ENCODE data around the gene TIGIT. TPM values are rescaled to one million over a fixed set of nuclear protein-coding genes. Genes with fewer than 3 reads are reported as not detected.
A peak's percentile ranks its signal among the peaks of the same experiment; 100 is the strongest.

TIGIT gene
- total RNA-seq, 2 experiments from 2014 or later: 5.7 to 7.0 TPM

- peaks cover 4% of the 10 kb centered on the region for H3K36me3 Mint-ChIP-seq (ENCODE audit: low read depth)
- peaks cover 3% of the 10 kb centered on the region for H3K9me3 Mint-ChIP-seq
- H3K27me3 Mint-ChIP-seq: no peaks in the 10 kb centered on the region
- H3K27ac Mint-ChIP-seq: no peak overlapping the region
- H3K4me1 Mint-ChIP-seq: peaks cover 12% of the 10 kb centered on the region
- CTCF ChIA-PET: interaction anchor here (1.6 kb wide), 1 partner anchor 21 kb away, joined by 4 read pairs; no protein-coding TSS in a partner anchor
- DNase-seq: no peak
- no peak overlapping the region for H3K4me3 Mint-ChIP-seq
- POLR2A ChIA-PET: no interaction called here
Measured at GRCh38 chr3:114318295-114318694, 24.5 kb downstream of the TIGIT start.

GRCh38 chr3:114319453-114319852 lies 25.6 kb downstream of the TIGIT start:
- H3K36me3 Mint-ChIP-seq (ENCODE audit: low read depth): peaks cover 4% of the 10 kb centered on the region
- POLR2A ChIA-PET: no interaction called here
- CTCF ChIA-PET: interaction anchor here (1.0 kb wide), 1 partner anchor 12 kb away, joined by 3 read pairs; no protein-coding TSS in a partner anchor
- no peak for DNase-seq
- peaks cover 14% of the 10 kb centered on the region for H3K4me1 Mint-ChIP-seq
- no peak overlapping the region for H3K4me3 Mint-ChIP-seq
- H3K27me3 Mint-ChIP-seq: no peaks in the 10 kb centered on the region
- H3K9me3 Mint-ChIP-seq: peaks cover 3% of the 10 kb centered on the region
- H3K27ac Mint-ChIP-seq: no peak overlapping the region

GRCh38 chr3:114320246-114320645 lies 26.4 kb downstream of the TIGIT start:
- no peak for DNase-seq
- H3K36me3 Mint-ChIP-seq (ENCODE audit: low read depth): peaks cover 4% of the 10 kb centered on the region
- no peak overlapping the region for H3K4me3 Mint-ChIP-seq
- CTCF ChIA-PET: interaction anchor here (1.0 to 1.2 kb wide), 2 partner anchors 13 to 15 kb away, joined by 3 read pairs; no protein-coding TSS in a partner anchor
- H3K27me3 Mint-ChIP-seq: no peaks in the 10 kb centered on the region
- H3K27ac Mint-ChIP-seq: no peak overlapping the region
- POLR2A ChIA-PET: no interaction called here
- H3K9me3 Mint-ChIP-seq: peaks cover 3% of the 10 kb centered on the region
- peaks cover 12% of the 10 kb centered on the region for H3K4me1 Mint-ChIP-seq

- Mint-ChIP-seq H3K4me3 (no peak overlapping the region), H3K27ac (no peak overlapping the region)
- CTCF ChIA-PET: interaction anchor here (0.5 to 3.4 kb wide), 9 partner anchors 10 to 1108 kb away, joined by 3 to 13 read pairs (median 4); no protein-coding TSS in a partner anchor
Measured at GRCh38 chr3:114323546-114324254, 29.9 kb downstream of the TIGIT start.

GRCh38 chr3:114327665-114328064 lies 33.8 kb downstream of the TIGIT start:
- CTCF ChIA-PET: interaction anchor here (0.6 kb wide), 1 partner anchor 114 kb away, joined by 3 read pairs; no protein-coding TSS in a partner anchor
- H3K27ac Mint-ChIP-seq: no peak overlapping the region
- no peak overlapping the region for H3K4me3 Mint-ChIP-seq
- H3K9me3 Mint-ChIP-seq: peaks cover 4% of the 10 kb centered on the region
- POLR2A ChIA-PET: no interaction called here
- H3K27me3 Mint-ChIP-seq: no peaks in the 10 kb centered on the region
- H3K36me3 Mint-ChIP-seq (ENCODE audit: low read depth): peaks cover 2% of the 10 kb centered on the region
- peaks cover 15% of the 10 kb centered on the region for H3K4me1 Mint-ChIP-seq
- no peak for DNase-seq

More at GRCh38 chr3:114323546-114324254, 29.9 kb downstream of the TIGIT start:
- POLR2A ChIA-PET: interaction anchor here (0.6 to 0.7 kb wide), 2 partner anchors 33 to 144 kb away, joined by 3 to 4 read pairs; no protein-coding TSS in a partner anchor
- Mint-ChIP-seq H3K27me3 (no peaks in the 10 kb centered on the region), H3K36me3 (ENCODE audit: low read depth) (peaks cover 6% of the 10 kb centered on the region), H3K9me3 (peaks cover 3% of the 10 kb centered on the region), H3K4me1 (peaks cover 12% of the 10 kb centered on the region)
- no peak for DNase-seq

GRCh38 chr3:114328345-114328744 lies 34.5 kb downstream of the TIGIT start:
- no peaks in the 10 kb centered on the region for H3K27me3 Mint-ChIP-seq
- no peak for DNase-seq
- H3K27ac Mint-ChIP-seq: peak overlapping the region; percentile 59
- peaks cover 4% of the 10 kb centered on the region for H3K9me3 Mint-ChIP-seq
- H3K4me1 Mint-ChIP-seq: peaks cover 15% of the 10 kb centered on the region
- ChIA-PET CTCF (interaction anchor here (0.5 to 1.3 kb wide), 3 partner anchors 10 to 34 kb away, joined by 3 to 5 read pairs (median 3); no protein-coding TSS in a partner anchor), POLR2A (interaction anchor here (0.7 kb wide), 1 partner anchor 38 kb away, joined by 3 read pairs; no protein-coding TSS in a partner anchor)
- H3K36me3 Mint-ChIP-seq (ENCODE audit: low read depth): peaks cover 2% of the 10 kb centered on the region
- H3K4me3 Mint-ChIP-seq: no peak overlapping the region

- CTCF ChIA-PET: interaction anchor here (0.9 kb wide), 1 partner anchor 1884 kb away, joined by 3 read pairs; no protein-coding TSS in a partner anchor
- H3K27ac Mint-ChIP-seq: no peak overlapping the region
- H3K36me3 Mint-ChIP-seq (ENCODE audit: low read depth): peaks cover 2% of the 10 kb centered on the region
- peaks cover 4% of the 10 kb centered on the region for H3K9me3 Mint-ChIP-seq
- POLR2A ChIA-PET: no interaction called here
- no peak overlapping the region for H3K4me3 Mint-ChIP-seq
- no peaks in the 10 kb centered on the region for H3K27me3 Mint-ChIP-seq
- DNase-seq: no peak
- H3K4me1 Mint-ChIP-seq: peaks cover 10% of the 10 kb centered on the region
Measured at GRCh38 chr3:114329823-114330222, 36.0 kb downstream of the TIGIT start.

- CTCF ChIA-PET: no interaction called here
- Mint-ChIP-seq H3K36me3 (ENCODE audit: low read depth) (peaks cover 3% of the 10 kb centered on the region), H3K4me1 (peaks cover 10% of the 10 kb centered on the region)
Measured at GRCh38 chr3:114331007-114331406, 37.2 kb downstream of the TIGIT start.

GRCh38 chr3:114331710-114332109 lies 37.9 kb downstream of the TIGIT start:
- ChIA-PET POLR2A (no interaction called here), CTCF (no interaction called here)
- Mint-ChIP-seq H3K9me3 (peaks cover 4% of the 10 kb centered on the region), H3K36me3 (ENCODE audit: low read depth) (peaks cover 5% of the 10 kb centered on the region), H3K4me3 (no peak overlapping the region), H3K27ac (no peak overlapping the region), H3K4me1 (peaks cover 10% of the 10 kb centered on the region), H3K27me3 (no peaks in the 10 kb centered on the region)
- DNase-seq: no peak

More at GRCh38 chr3:114331007-114331406, 37.2 kb downstream of the TIGIT start:
- peaks cover 4% of the 10 kb centered on the region for H3K9me3 Mint-ChIP-seq
- POLR2A ChIA-PET: no interaction called here
- H3K4me3 Mint-ChIP-seq: no peak overlapping the region
- H3K27me3 Mint-ChIP-seq: no peaks in the 10 kb centered on the region
- no peak for DNase-seq
- no peak overlapping the region for H3K27ac Mint-ChIP-seq

GRCh38 chr3:114332342-114333179 lies 38.7 kb downstream of the TIGIT start:
- Mint-ChIP-seq H3K4me1 (peaks cover 11% of the 10 kb centered on the region), H3K27me3 (no peaks in the 10 kb centered on the region), H3K4me3 (no peak overlapping the region), H3K27ac (peak overlapping the region; percentile 58), H3K36me3 (ENCODE audit: low read depth) (peaks cover 5% of the 10 kb centered on the region), H3K9me3 (peaks cover 4% of the 10 kb centered on the region)
- DNase-seq: no peak
- CTCF ChIA-PET: no interaction called here
- POLR2A ChIA-PET: no interaction called here

GRCh38 chr3:114333180-114333922 lies 39.5 kb downstream of the TIGIT start:
- Mint-ChIP-seq H3K9me3 (peaks cover 4% of the 10 kb centered on the region), H3K27ac (peak overlapping the region; percentile 58), H3K4me3 (no peak overlapping the region), H3K36me3 (ENCODE audit: low read depth) (peaks cover 10% of the 10 kb centered on the region), H3K4me1 (peaks cover 13% of the 10 kb centered on the region), H3K27me3 (no peaks in the 10 kb centered on the region)
- CTCF ChIA-PET: interaction anchor here (1.2 to 1.4 kb wide), 2 partner anchors 17 to 42 kb away, joined by 3 read pairs; no protein-coding TSS in a partner anchor
- POLR2A ChIA-PET: no interaction called here
- no peak for DNase-seq

GRCh38 chr3:114333923-114334240 lies 40.1 kb downstream of the TIGIT start:
- CTCF ChIA-PET: interaction anchor here (1.2 to 1.4 kb wide), 2 partner anchors 17 to 43 kb away, joined by 3 read pairs; no protein-coding TSS in a partner anchor
- Mint-ChIP-seq H3K4me1 (peaks cover 13% of the 10 kb centered on the region), H3K27me3 (no peaks in the 10 kb centered on the region), H3K9me3 (peaks cover 4% of the 10 kb centered on the region), H3K4me3 (no peak overlapping the region), H3K27ac (no peak overlapping the region), H3K36me3 (ENCODE audit: low read depth) (peaks cover 10% of the 10 kb centered on the region)
- DNase-seq: no peak
- POLR2A ChIA-PET: no interaction called here
